Measurements from ENCODE around the gene TMTC3.
A peak's percentile ranks its signal among the peaks of the same experiment; 100 is the strongest.

The TMTC3 gene

GRCh38 chr12:88142610-88142991, 494 bp downstream of the TMTC3 start:
- H3K4me1 ChIP-seq (ENCODE audit: low read length) = peaks cover 8% of the 10 kb centered on the region
- H3K79me2 ChIP-seq (ENCODE audit: low read length) = peaks cover 18% of the 10 kb centered on the region
- TF ChIP-seq EZH2phosphoT487 (IDR thresholded peaks at IDR 0.05; ENCODE audit: low read depth) (no peak), CTCF (IDR thresholded peaks at IDR 0.05; ENCODE audit: low read depth, low read length) (no peak)
- peak overlapping the region; percentile 77 for H3K9ac ChIP-seq (ENCODE audit: low read length)
- no peaks in the 10 kb centered on the region for H3K27me3 ChIP-seq (ENCODE audit: low read depth, low read length)
- H3K36me3 ChIP-seq (replicated peaks; ENCODE audit: low read depth, low read length) = no peaks in the 10 kb centered on the region
- peak overlapping the region; percentile 67 for H2AFZ ChIP-seq (ENCODE audit: low read depth, low read length)
- no peaks in the 10 kb centered on the region for H3K9me3 ChIP-seq (ENCODE audit: insufficient read depth, low read length)
- H3K4me2 ChIP-seq (ENCODE audit: low read length) = peak overlapping the region; percentile 78
- H3K4me3 ChIP-seq (ENCODE audit: low read length) = peak overlapping the region; percentile 93
- H4K20me1 ChIP-seq (ENCODE audit: insufficient read depth, low read length) = no peaks in the 10 kb centered on the region
- peak overlapping the region; percentile 40 for H3K27ac ChIP-seq (ENCODE audit: low read length)

DNA sequence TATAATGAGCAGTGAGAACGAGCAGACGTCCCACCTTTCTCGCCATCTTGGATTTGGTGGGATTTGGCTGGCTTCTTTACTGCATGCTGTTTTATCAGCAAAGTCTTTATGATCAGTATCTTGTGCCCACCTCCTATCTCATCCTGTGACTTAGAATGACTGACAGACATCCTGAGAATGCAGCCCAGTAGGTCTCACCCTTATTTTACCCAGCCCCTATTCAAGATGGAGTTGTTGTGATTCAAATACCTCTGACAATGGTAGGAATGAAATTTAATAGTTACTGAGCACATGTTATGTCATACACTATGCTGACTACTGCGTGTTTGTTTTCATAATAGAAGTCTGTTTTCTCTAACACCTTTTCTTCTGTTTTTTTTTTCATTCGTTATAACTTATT, 1.9 kb downstream of the TMTC3 start:
- Histone ChIP-seq H3K9ac (ENCODE audit: low read length) (no peak overlapping the region), H3K79me2 (ENCODE audit: low read length) (peaks cover 18% of the 10 kb centered on the region), H3K4me2 (ENCODE audit: low read length) (no peak overlapping the region)

DNA sequence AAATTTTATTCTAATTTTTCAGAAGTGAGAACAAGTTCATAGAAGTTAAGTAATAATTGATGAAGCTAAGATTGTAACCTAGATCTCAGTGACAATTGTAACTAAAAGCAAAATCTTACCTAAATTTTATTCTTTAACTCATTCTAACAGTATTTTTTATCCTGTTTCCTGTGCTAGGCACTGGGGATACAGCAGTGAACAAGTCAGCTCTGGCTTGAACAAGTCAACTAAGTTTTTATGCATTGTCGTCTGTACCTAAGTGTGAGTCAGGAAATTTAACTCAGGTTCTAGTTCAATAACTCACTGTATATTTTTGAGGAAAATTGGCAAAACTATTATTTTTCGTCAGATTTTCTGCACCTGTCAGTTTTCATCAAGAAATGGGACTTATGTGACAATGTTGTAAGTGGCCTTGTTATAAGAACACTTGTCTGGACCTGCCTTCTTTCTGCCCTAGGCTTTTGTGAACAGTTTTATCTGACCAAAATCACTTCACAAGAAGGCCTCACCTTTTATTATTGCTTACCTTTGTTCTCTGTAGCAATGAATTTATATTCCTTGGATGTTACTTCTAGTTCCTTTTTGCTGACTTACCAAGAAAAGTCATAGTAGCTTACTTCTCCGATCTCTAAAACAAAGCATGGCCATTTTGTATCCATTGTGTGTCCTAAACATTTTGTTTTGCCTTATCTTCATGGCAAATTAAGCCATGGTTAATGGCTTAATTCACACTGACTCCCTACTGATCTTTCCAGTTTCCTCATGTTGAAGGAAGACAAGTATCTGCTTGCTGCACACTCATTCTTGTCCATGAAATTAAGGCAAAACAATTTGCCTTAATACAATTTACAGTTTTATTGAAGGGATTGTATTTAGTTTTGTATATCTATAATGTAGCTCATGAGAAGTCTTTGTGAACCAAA, 2.7 kb downstream of the TMTC3 start:
- Histone ChIP-seq H4K20me1 (ENCODE audit: insufficient read depth, low read length) (no peaks in the 10 kb centered on the region), H3K36me3 (replicated peaks; ENCODE audit: low read depth, low read length) (no peaks in the 10 kb centered on the region), H3K4me3 (ENCODE audit: low read length) (no peak overlapping the region), H3K27me3 (ENCODE audit: low read depth, low read length) (no peaks in the 10 kb centered on the region), H3K4me2 (ENCODE audit: low read length) (no peak overlapping the region), H3K9me3 (ENCODE audit: insufficient read depth, low read length) (no peaks in the 10 kb centered on the region), H3K9ac (ENCODE audit: low read length) (no peak overlapping the region), H3K79me2 (ENCODE audit: low read length) (peaks cover 18% of the 10 kb centered on the region), H3K4me1 (ENCODE audit: low read length) (peaks cover 8% of the 10 kb centered on the region), H3K27ac (ENCODE audit: low read length) (no peak overlapping the region), H2AFZ (ENCODE audit: low read depth, low read length) (no peak overlapping the region)
- no peak for TF ChIP-seq EZH2phosphoT487 (IDR thresholded peaks at IDR 0.05; ENCODE audit: low read depth)
- no peak for TF ChIP-seq CTCF (IDR thresholded peaks at IDR 0.05; ENCODE audit: low read depth, low read length)

More for the DNA sequence above, 1.9 kb downstream of the TMTC3 start:
- H3K27ac ChIP-seq (ENCODE audit: low read length) = no peak overlapping the region
- no peak for TF ChIP-seq CTCF (IDR thresholded peaks at IDR 0.05; ENCODE audit: low read depth, low read length)
- no peak for TF ChIP-seq EZH2phosphoT487 (IDR thresholded peaks at IDR 0.05; ENCODE audit: low read depth)
- no peaks in the 10 kb centered on the region for H3K27me3 ChIP-seq (ENCODE audit: low read depth, low read length)
- no peak overlapping the region for H2AFZ ChIP-seq (ENCODE audit: low read depth, low read length)
- no peaks in the 10 kb centered on the region for H4K20me1 ChIP-seq (ENCODE audit: insufficient read depth, low read length)
- H3K4me1 ChIP-seq (ENCODE audit: low read length) = peaks cover 8% of the 10 kb centered on the region
- H3K4me3 ChIP-seq (ENCODE audit: low read length) = no peak overlapping the region
- no peaks in the 10 kb centered on the region for H3K9me3 ChIP-seq (ENCODE audit: insufficient read depth, low read length)
- H3K36me3 ChIP-seq (replicated peaks; ENCODE audit: low read depth, low read length) = no peaks in the 10 kb centered on the region

GRCh38 chr12:88145567-88146505, 3.7 kb downstream of the TMTC3 start:
- TF ChIP-seq EZH2phosphoT487 (IDR thresholded peaks at IDR 0.05; ENCODE audit: low read depth) (no peak), CTCF (IDR thresholded peaks at IDR 0.05; ENCODE audit: low read depth, low read length) (no peak)
- Histone ChIP-seq H3K9ac (ENCODE audit: low read length) (no peak overlapping the region), H3K4me3 (ENCODE audit: low read length) (no peak overlapping the region), H3K27ac (ENCODE audit: low read length) (no peak overlapping the region), H3K4me2 (ENCODE audit: low read length) (no peak overlapping the region), H2AFZ (ENCODE audit: low read depth, low read length) (no peak overlapping the region), H3K79me2 (ENCODE audit: low read length) (peaks cover 18% of the 10 kb centered on the region), H3K9me3 (ENCODE audit: insufficient read depth, low read length) (no peaks in the 10 kb centered on the region), H3K27me3 (ENCODE audit: low read depth, low read length) (no peaks in the 10 kb centered on the region), H3K4me1 (ENCODE audit: low read length) (peaks cover 8% of the 10 kb centered on the region), H4K20me1 (ENCODE audit: insufficient read depth, low read length) (no peaks in the 10 kb centered on the region), H3K36me3 (replicated peaks; ENCODE audit: low read depth, low read length) (no peaks in the 10 kb centered on the region)
